ENCODE measurements around the gene UGT3A2. TPM values are rescaled to one million over a fixed set of nuclear protein-coding genes. Genes with fewer than 3 reads are reported as not detected.

The UGT3A2 gene
- total RNA-seq, 1 donor from 2014 or later = 10.8 TPM

- Mint-ChIP-seq H3K27ac (no peak overlapping the region), H3K36me3 (no peaks in the 10 kb centered on the region), H3K4me3 (peak overlapping the region; percentile 83), H3K4me1 (peaks cover 8% of the 10 kb centered on the region), H3K9me3 (no peaks in the 10 kb centered on the region), H3K27me3 (ENCODE audit: insufficient read depth, low read depth) (peaks cover 7% of the 10 kb centered on the region)
- Histone ChIP-seq H3K4me1 (peaks cover 15% of the 10 kb centered on the region), H3K9me3 (ENCODE audit: low read depth) (no peaks in the 10 kb centered on the region), H3K4me3 (peak overlapping the region; percentile 75), H3K27ac (no peak overlapping the region), H3K36me3 (no peaks in the 10 kb centered on the region), H3F3A (ENCODE audit: low read depth) (peaks cover 19% of the 10 kb centered on the region), H3K4me2 (peak overlapping the region; percentile 94), H4K20me1 (ENCODE audit: low read depth) (no peaks in the 10 kb centered on the region), H2AFZ (replicated peaks) (peak overlapping the region; percentile 100), H3K79me2 (ENCODE audit: low read depth) (no peaks in the 10 kb centered on the region), H3K9ac (peak overlapping the region; percentile 28), H3K27me3 (peaks cover 13% of the 10 kb centered on the region)
- DNase-seq (ENCODE audit: low spot score) = peak; percentile 39
- TF ChIP-seq EZH2 (IDR thresholded peaks at IDR 0.05) = no peak
- no peak for TF ChIP-seq CTCF (IDR thresholded peaks at IDR 0.05)
- TF ChIP-seq EZH2phosphoT487 (IDR thresholded peaks at IDR 0.05) = no peak
These were observed 612 bp downstream of the UGT3A2 start for GRCh38 chr5:36066001-36066539.

- H3K4me3 ChIP-seq = no peak overlapping the region
- no peak overlapping the region for H2AFZ ChIP-seq (replicated peaks)
- H3K27me3 ChIP-seq = peaks cover 4% of the 10 kb centered on the region
- no peaks in the 10 kb centered on the region for H3K36me3 ChIP-seq
- H3F3A ChIP-seq (ENCODE audit: low read depth) = no peaks in the 10 kb centered on the region
- no peaks in the 10 kb centered on the region for H3K79me2 ChIP-seq (ENCODE audit: low read depth)
- Mint-ChIP-seq H3K4me3 (no peak overlapping the region), H3K27ac (no peak overlapping the region), H3K36me3 (no peaks in the 10 kb centered on the region), H3K4me1 (peaks cover 7% of the 10 kb centered on the region), H3K27me3 (ENCODE audit: insufficient read depth, low read depth) (peaks cover 2% of the 10 kb centered on the region), H3K9me3 (no peaks in the 10 kb centered on the region)
- H3K4me2 ChIP-seq = no peak overlapping the region
- no peak overlapping the region for H3K27ac ChIP-seq
- TF ChIP-seq EZH2 (IDR thresholded peaks at IDR 0.05) (no peak), CTCF (IDR thresholded peaks at IDR 0.05) (peak; percentile 46), EZH2phosphoT487 (IDR thresholded peaks at IDR 0.05) (no peak)
- H3K4me1 ChIP-seq = no peaks in the 10 kb centered on the region
- no peaks in the 10 kb centered on the region for H4K20me1 ChIP-seq (ENCODE audit: low read depth)
- H3K9ac ChIP-seq = no peak overlapping the region
- no peaks in the 10 kb centered on the region for H3K9me3 ChIP-seq (ENCODE audit: low read depth)
- DNase-seq (ENCODE audit: low spot score) = no peak
These were observed 6.2 kb downstream of the UGT3A2 start for GRCh38 chr5:36060420-36060887.

- Mint-ChIP-seq H3K36me3 (no peaks in the 10 kb centered on the region), H3K4me1 (peaks cover 7% of the 10 kb centered on the region), H3K27ac (no peak overlapping the region), H3K9me3 (no peaks in the 10 kb centered on the region), H3K27me3 (ENCODE audit: insufficient read depth, low read depth) (peaks cover 2% of the 10 kb centered on the region), H3K4me3 (no peak overlapping the region)
- Histone ChIP-seq H3K36me3 (no peaks in the 10 kb centered on the region), H2AFZ (replicated peaks) (no peak overlapping the region), H3K4me3 (no peak overlapping the region), H3K27ac (no peak overlapping the region), H3K79me2 (ENCODE audit: low read depth) (no peaks in the 10 kb centered on the region), H3K27me3 (no peaks in the 10 kb centered on the region), H3K9ac (no peak overlapping the region), H3K4me2 (no peak overlapping the region), H4K20me1 (ENCODE audit: low read depth) (no peaks in the 10 kb centered on the region), H3F3A (ENCODE audit: low read depth) (no peaks in the 10 kb centered on the region), H3K9me3 (ENCODE audit: low read depth) (no peaks in the 10 kb centered on the region), H3K4me1 (no peaks in the 10 kb centered on the region)
- TF ChIP-seq EZH2 (IDR thresholded peaks at IDR 0.05) (no peak), EZH2phosphoT487 (IDR thresholded peaks at IDR 0.05) (no peak), CTCF (IDR thresholded peaks at IDR 0.05) (no peak)
- no peak for DNase-seq (ENCODE audit: low spot score)
These were observed 6.9 kb downstream of the UGT3A2 start for GRCh38 chr5:36059571-36060419.

Data from neural progenitor cell (in vitro differentiated cells).